ACC112 (cell line): ENCODE results near the gene ERCC4.
A peak's percentile ranks its signal among the peaks of the same experiment; 100 is the strongest.

ENCODE experiments used
- H2AFZ ChIP-seq: fragments of 200-600 bp; sonication (generic); one replicate; pipeline ENCODE4 v1.6.0; 2017; ENCODE audit warnings: antibody characterized with exemption, low read length; ENCODE audit not compliant: unreplicated experiment
- H3K27ac ChIP-seq: fragments of 200-600 bp; sonication (generic); 2 replicates; pipeline ENCODE4 v1.5.1; 2014; ENCODE audit warnings: low read depth, mild to moderate bottlenecking, antibody characterized with exemption, low read length, moderate library complexity
- H3K27me3 ChIP-seq: fragments of 200-600 bp; sonication (generic); 2 replicates; pipeline ENCODE4 v1.6.1; 2014; ENCODE audit warnings: mild to moderate bottlenecking, antibody characterized with exemption, low read length, moderate library complexity, mixed read lengths; ENCODE audit not compliant: insufficient read depth
- H3K36me3 ChIP-seq: fragments of 200-600 bp; sonication (generic); 2 replicates; pipeline ENCODE4 v1.6.1; 2016; ENCODE audit warnings: mild to moderate bottlenecking, antibody characterized with exemption, low read length, moderate library complexity, mixed read lengths; ENCODE audit not compliant: insufficient read depth
- H3K4me1 ChIP-seq: fragments of 200-600 bp; sonication (generic); one replicate; pipeline ENCODE4 v1.6.1; 2016; ENCODE audit warnings: low read length, mixed read lengths; ENCODE audit not compliant: insufficient read depth, unreplicated experiment, control insufficient read depth
- H3K4me3 ChIP-seq: fragments of 200-600 bp; sonication (generic); 2 replicates; pipeline ENCODE4 v1.5.1; 2014; ENCODE audit warnings: mild to moderate bottlenecking, low read depth, low read length
- H3K79me2 ChIP-seq: fragments of 200-600 bp; sonication (generic); one replicate; pipeline ENCODE4 v1.6.0; 2016; ENCODE audit warnings: low read length; ENCODE audit not compliant: control insufficient read depth, unreplicated experiment, insufficient read depth

ERCC4 gene

GRCh38 chr16:13926464-13926863 is 6.5 kb downstream of the ERCC4 start:
- Histone ChIP-seq H2AFZ (no peak overlapping the region), H3K4me1 (peaks cover 11% of the 10 kb centered on the region), H3K27ac (0 out of 2 replicates have a peak overlapping the region, but pooled peaks have one; percentile 15), H3K36me3 (peaks cover 5% of the 10 kb centered on the region; the same call in 1 of the 2 replicates), H3K4me3 (no peak overlapping the region), H3K27me3 (no peaks in the 10 kb centered on the region), H3K79me2 (no peaks in the 10 kb centered on the region)

- Histone ChIP-seq H3K27me3 (no peaks in the 10 kb centered on the region), H3K79me2 (no peaks in the 10 kb centered on the region), H3K4me3 (no peak overlapping the region), H3K36me3 (peaks cover 8% of the 10 kb centered on the region), H3K27ac (no peak overlapping the region), H2AFZ (no peak overlapping the region), H3K4me1 (peaks cover 9% of the 10 kb centered on the region)
Measured at GRCh38 chr16:13926891-13927290, 6.9 kb downstream of the ERCC4 start.

- Histone ChIP-seq H2AFZ (no peak overlapping the region), H3K4me3 (no peak overlapping the region), H3K27me3 (no peaks in the 10 kb centered on the region), H3K79me2 (no peaks in the 10 kb centered on the region), H3K27ac (no peak overlapping the region), H3K4me1 (peaks cover 9% of the 10 kb centered on the region), H3K36me3 (peaks cover 12% of the 10 kb centered on the region)
Measured at GRCh38 chr16:13928646-13929045, 8.7 kb downstream of the ERCC4 start.

GRCh38 chr16:13931845-13932244 is 11.9 kb downstream of the ERCC4 start:
- peaks cover 31% of the 10 kb centered on the region for H3K36me3 ChIP-seq
- H3K4me3 ChIP-seq = no peak overlapping the region
- no peaks in the 10 kb centered on the region for H3K27me3 ChIP-seq
- H3K27ac ChIP-seq = no peak overlapping the region
- no peak overlapping the region for H2AFZ ChIP-seq
- H3K79me2 ChIP-seq = no peaks in the 10 kb centered on the region
- peaks cover 7% of the 10 kb centered on the region for H3K4me1 ChIP-seq

GRCh38 chr16:13935408-13935807 is 15.5 kb downstream of the ERCC4 start:
- no peaks in the 10 kb centered on the region for H3K79me2 ChIP-seq
- no peak overlapping the region for H3K4me3 ChIP-seq
- no peak overlapping the region for H3K27ac ChIP-seq
- H2AFZ ChIP-seq = no peak overlapping the region
- peaks cover 41% of the 10 kb centered on the region for H3K36me3 ChIP-seq
- peaks cover 13% of the 10 kb centered on the region for H3K4me1 ChIP-seq
- H3K27me3 ChIP-seq = no peaks in the 10 kb centered on the region

GRCh38 chr16:13936155-13936554 is 16.2 kb downstream of the ERCC4 start:
- peak overlapping the region; percentile 49 for H3K27ac ChIP-seq
- H3K4me1 ChIP-seq = peaks cover 13% of the 10 kb centered on the region
- H3K27me3 ChIP-seq = no peaks in the 10 kb centered on the region
- no peaks in the 10 kb centered on the region for H3K79me2 ChIP-seq
- H2AFZ ChIP-seq = no peak overlapping the region
- 0 out of 2 replicates have a peak overlapping the region, but pooled peaks have one; percentile 0 for H3K4me3 ChIP-seq
- peaks cover 38% of the 10 kb centered on the region for H3K36me3 ChIP-seq

GRCh38 chr16:13936596-13937081 is 16.7 kb downstream of the ERCC4 start:
- peaks cover 38% of the 10 kb centered on the region for H3K36me3 ChIP-seq
- H3K4me1 ChIP-seq = peaks cover 13% of the 10 kb centered on the region
- H3K27me3 ChIP-seq = no peaks in the 10 kb centered on the region
- peak overlapping the region; percentile 49 for H3K27ac ChIP-seq
- peak overlapping the region; percentile 0 for H2AFZ ChIP-seq
- no peaks in the 10 kb centered on the region for H3K79me2 ChIP-seq
- H3K4me3 ChIP-seq = 0 out of 2 replicates have a peak overlapping the region, but pooled peaks have one; percentile 0

GRCh38 chr16:13937411-13937810 is 17.5 kb downstream of the ERCC4 start:
- Histone ChIP-seq H3K36me3 (peaks cover 32% of the 10 kb centered on the region), H3K4me3 (no peak overlapping the region), H2AFZ (peak overlapping the region; percentile 0), H3K27ac (peak overlapping the region; percentile 49), H3K79me2 (no peaks in the 10 kb centered on the region), H3K27me3 (no peaks in the 10 kb centered on the region), H3K4me1 (peaks cover 13% of the 10 kb centered on the region)

- Histone ChIP-seq H3K36me3 (peaks cover 32% of the 10 kb centered on the region), H3K4me3 (no peak overlapping the region), H3K27me3 (no peaks in the 10 kb centered on the region)
Measured at GRCh38 chr16:13938480-13938879, 18.5 kb downstream of the ERCC4 start.

GRCh38 chr16:13939821-13940220 is 19.9 kb downstream of the ERCC4 start:
- H3K4me1 ChIP-seq = peaks cover 13% of the 10 kb centered on the region
- H3K27ac ChIP-seq = no peak overlapping the region
- peaks cover 24% of the 10 kb centered on the region for H3K36me3 ChIP-seq
- H3K27me3 ChIP-seq = no peaks in the 10 kb centered on the region
- H3K4me3 ChIP-seq = no peak overlapping the region
- no peaks in the 10 kb centered on the region for H3K79me2 ChIP-seq
- H2AFZ ChIP-seq = no peak overlapping the region

More at GRCh38 chr16:13938480-13938879, 18.5 kb downstream of the ERCC4 start:
- Histone ChIP-seq H3K79me2 (no peaks in the 10 kb centered on the region), H2AFZ (no peak overlapping the region), H3K27ac (no peak overlapping the region), H3K4me1 (peaks cover 13% of the 10 kb centered on the region)

- Histone ChIP-seq H3K4me3 (no peak overlapping the region), H3K4me1 (peaks cover 13% of the 10 kb centered on the region), H3K27me3 (no peaks in the 10 kb centered on the region), H2AFZ (no peak overlapping the region), H3K36me3 (peaks cover 22% of the 10 kb centered on the region), H3K79me2 (no peaks in the 10 kb centered on the region), H3K27ac (no peak overlapping the region)
Measured at GRCh38 chr16:13940397-13940933, 20.5 kb downstream of the ERCC4 start.
